GM12865 (cell line): ENCODE measurements around the gene APOBEC4.
A peak's percentile ranks its signal among the peaks of the same experiment; 100 is the strongest.
"Not testable (repeated sequence)": the region's sequence is repeated elsewhere in the genome, so short reads cannot be mapped to it uniquely, and the experiment has no call there.

Source experiments
- DNase-seq: peaks from one replicate; pipeline ENCODE4 v3.0.0; 2010; ENCODE audit warnings: low read depth
- H3K4me3 ChIP-seq: 2 replicates; pipeline ENCODE4 v1.5.1; 2011; ENCODE audit warnings: mild to moderate bottlenecking, low read depth, low read length, control low read depth
- TF ChIP-seq, protein P1 (sequence below): IDR thresholded peaks from 2 replicates; pipeline ENCODE4 v1.5.1; 2011; ENCODE audit warnings: low read length, control low read depth, low read depth, inconsistent platforms; ENCODE audit not compliant: insufficient read depth; ENCODE audit errors: missing control alignments

The APOBEC4 gene

DNA sequence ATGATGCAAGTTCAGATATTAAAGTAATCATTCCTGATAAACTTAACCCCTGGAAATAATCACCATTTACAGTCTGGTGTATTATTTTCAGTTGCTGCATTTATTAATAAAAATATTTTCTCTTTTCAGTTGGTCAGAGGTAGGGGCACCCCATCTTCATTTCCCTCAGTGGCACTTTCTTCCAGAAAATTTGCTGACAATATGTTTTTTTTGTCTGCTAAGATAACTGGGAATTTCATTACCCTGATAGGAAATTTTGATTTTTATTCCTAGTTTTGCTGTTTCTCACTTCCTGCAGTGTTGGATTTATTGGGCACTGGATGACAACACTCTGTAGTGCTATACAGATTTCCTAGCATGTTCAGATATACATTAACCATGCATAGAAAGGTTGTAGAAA, 33.1 kb upstream of the APOBEC4 start:
- no peak for DNase-seq
- TF ChIP-seq, protein P1, sequence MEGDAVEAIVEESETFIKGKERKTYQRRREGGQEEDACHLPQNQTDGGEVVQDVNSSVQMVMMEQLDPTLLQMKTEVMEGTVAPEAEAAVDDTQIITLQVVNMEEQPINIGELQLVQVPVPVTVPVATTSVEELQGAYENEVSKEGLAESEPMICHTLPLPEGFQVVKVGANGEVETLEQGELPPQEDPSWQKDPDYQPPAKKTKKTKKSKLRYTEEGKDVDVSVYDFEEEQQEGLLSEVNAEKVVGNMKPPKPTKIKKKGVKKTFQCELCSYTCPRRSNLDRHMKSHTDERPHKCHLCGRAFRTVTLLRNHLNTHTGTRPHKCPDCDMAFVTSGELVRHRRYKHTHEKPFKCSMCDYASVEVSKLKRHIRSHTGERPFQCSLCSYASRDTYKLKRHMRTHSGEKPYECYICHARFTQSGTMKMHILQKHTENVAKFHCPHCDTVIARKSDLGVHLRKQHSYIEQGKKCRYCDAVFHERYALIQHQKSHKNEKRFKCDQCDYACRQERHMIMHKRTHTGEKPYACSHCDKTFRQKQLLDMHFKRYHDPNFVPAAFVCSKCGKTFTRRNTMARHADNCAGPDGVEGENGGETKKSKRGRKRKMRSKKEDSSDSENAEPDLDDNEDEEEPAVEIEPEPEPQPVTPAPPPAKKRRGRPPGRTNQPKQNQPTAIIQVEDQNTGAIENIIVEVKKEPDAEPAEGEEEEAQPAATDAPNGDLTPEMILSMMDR, result no peak
- no peak overlapping the region for H3K4me3 ChIP-seq

DNA sequence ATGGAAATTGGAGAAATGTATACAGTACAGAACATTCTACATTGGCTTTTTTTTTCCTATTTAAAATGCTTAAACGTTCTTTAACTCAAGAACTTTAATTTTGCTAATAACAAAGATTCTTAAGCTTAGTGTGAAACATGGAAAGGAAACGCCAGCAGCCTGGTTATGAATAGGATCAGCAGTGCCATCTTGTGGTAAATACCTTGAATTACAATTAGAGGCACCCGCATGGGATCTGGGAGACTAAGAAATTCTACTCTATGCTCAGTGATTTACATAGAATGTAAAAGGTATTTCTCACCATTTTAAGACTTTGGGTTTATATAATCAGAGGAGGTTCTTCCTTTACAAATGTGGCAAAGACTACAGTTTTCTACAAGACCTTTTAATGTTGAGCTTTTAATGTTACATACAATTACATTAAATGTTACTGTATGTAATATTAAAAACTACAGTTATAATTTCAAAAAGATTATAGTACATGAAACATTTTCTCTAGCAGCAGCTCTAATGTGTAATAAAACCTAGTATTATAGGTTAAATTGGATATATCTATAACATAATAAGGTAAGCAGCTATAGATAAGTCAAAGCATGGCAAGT, 32.1 kb upstream of the APOBEC4 start:
- DNase-seq, result peak; percentile 71
- no peak overlapping the region for H3K4me3 ChIP-seq
- TF ChIP-seq, protein P1, result peak; percentile 60

DNA sequence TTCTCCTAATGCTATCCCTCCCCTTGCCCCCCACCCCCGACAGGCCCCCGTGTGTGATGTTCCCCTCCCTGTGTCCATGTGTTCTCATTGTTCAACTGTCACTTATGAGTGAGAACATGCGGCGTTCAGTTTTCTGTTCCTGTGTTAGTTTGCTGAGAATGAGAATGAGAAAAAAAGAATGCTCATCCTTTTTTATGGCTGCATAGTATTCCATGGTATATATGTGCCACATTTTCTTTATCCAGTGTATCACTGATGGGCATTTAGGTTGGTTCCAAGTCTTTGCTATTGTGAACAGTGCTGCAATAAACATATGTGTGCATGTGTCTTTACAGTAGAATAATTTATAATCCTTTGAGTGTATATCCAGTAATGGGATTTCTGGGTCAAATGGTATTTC, 26.2 kb upstream of the APOBEC4 start:
- not testable (repeated sequence) for DNase-seq, H3K4me3 ChIP-seq

DNA sequence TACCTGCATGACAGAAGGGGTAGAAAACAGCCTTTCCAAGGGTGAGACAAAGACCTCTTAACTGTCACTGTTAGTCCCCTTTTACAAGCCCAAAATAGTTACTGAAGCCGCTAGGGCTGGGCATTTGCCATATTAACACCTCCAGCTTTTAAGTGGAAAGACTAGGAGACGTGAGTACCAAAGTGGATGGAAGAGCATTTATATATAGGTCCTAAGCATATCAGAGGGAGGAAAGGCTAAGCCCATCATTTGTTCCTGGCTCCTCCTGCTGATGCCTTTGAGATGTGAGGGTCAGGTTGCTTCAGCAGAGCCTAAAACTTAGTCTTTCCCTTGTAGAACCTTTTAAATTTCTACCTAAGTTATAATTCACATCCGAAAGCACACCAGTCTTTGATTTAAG, 25.7 kb upstream of the APOBEC4 start:
- no peak for DNase-seq
- H3K4me3 ChIP-seq, result no peak overlapping the region
- TF ChIP-seq, protein P1, result no peak

DNA sequence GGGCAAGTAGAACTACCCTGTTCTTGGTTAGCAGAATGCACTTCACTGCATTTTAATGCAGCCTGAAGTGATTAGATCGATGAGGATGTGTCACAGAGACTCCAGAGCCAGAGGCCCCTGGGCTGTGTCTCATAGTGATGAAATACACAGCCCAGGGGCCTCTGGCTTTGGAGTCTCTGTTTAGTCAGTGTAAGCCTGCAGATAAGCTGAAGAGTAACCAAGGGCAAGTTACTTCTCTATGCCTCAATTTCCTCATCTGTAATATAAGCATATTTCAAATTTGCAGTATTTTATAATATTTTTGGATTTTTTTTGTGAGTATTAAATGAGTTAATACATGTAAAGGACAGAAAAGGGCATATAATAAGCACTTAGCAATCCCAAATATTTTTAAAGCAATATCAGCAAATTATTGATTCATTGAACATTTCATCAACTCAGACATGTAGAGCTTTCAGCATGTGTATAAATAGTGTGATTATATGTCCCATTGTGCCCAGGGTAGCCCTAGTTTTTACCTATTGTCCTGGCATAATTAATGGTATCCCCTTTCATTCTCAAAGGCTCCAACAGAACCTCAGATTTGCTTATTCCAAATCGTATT, 23.6 kb upstream of the APOBEC4 start:
- TF ChIP-seq, protein P1, result no peak
- no peak overlapping the region for H3K4me3 ChIP-seq
- DNase-seq, result no peak

DNA sequence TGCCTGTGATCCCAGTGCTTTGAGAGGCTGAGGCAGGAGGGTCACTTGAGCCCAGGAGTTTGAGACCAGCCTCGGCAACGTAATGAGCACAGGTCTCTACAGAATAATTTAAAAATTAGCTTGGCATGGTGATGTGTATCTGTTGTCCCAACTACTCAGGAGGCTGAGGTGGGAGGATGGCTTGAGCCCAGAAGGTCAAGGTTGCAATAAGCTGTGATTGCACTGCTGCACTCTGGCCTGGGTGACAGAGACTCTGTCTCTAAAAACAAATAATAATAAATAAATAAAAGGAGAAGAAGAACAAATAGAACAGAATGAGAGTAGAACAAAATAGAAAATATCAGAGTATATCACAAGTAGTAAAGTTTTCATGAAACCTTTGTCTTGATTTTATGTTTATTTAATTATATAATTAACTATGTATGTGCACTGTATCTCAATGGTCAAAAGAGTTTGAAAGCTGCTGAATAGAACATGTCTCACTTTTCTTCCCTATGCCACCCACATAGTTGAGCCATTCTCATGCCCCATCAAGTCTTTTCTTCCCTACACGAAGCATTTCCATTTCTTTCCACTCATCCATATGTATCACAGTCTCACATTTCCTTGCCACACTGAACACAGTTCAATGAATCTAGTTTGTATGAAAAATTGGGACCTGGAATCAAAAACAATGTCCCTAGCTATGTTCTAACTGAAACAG, 22.9 kb upstream of the APOBEC4 start:
- no peak for DNase-seq
- H3K4me3 ChIP-seq, result no peak overlapping the region
- TF ChIP-seq, protein P1, result no peak

DNA sequence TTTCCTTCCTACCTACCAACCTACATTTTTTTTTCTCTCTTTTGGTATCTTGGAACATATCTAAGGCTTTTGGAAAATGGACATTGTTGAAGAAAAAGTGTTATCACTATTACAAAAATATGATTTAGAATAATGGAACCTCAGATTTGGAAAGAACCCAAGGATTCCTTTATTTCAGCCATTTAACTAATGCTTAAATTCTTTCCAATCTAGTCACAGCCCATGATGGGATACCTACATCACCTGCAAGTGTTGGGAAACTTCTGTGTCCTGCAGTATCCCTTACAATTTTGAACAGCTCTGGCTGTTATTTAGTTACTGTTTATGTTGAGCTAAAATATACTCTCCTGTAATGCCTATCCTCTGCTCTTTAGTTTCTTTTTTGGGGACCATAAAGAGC, 22.3 kb upstream of the APOBEC4 start:
- TF ChIP-seq, protein P1, result no peak
- no peak for DNase-seq
- no peak overlapping the region for H3K4me3 ChIP-seq
